Muscle layer of duodenum (tissue), 2 donors: Measurements from ENCODE around the gene AKAP13.
"Not testable (repeated sequence)": the region's sequence is repeated elsewhere in the genome, so short reads cannot be mapped to it uniquely, and the experiment has no call there.

Experiments
- H3K27ac ChIP-seq: one replicate; pipeline ENCODE4 v1.7.0; 2013; ENCODE audit warnings: mild to moderate bottlenecking, low read length
- H3K27me3 ChIP-seq: one replicate; pipeline ENCODE4 v1.7.0; 2013; ENCODE audit warnings: low read depth, mild to moderate bottlenecking, control low read depth, low read length
- H3K36me3 ChIP-seq, 2 donors: one replicate each; pipeline ENCODE4 v1.7.0; 2013; ENCODE audit warnings: low read length in 2 of 2, control low read depth in 1 of 2, mild to moderate bottlenecking in 1 of 2; ENCODE audit not compliant: insufficient read depth in 2 of 2, control insufficient read depth in 1 of 2
- H3K4me1 ChIP-seq, 2 donors: one replicate each; pipeline ENCODE4 v1.7.0; 2013; ENCODE audit warnings: low read length in 2 of 2, mild to moderate bottlenecking in 2 of 2, control low read depth in 1 of 2, moderate library complexity in 1 of 2; ENCODE audit not compliant: insufficient read depth in 2 of 2, control insufficient read depth in 1 of 2
- H3K4me3 ChIP-seq, 2 donors: one replicate each; pipeline ENCODE4 v1.7.0; 2013; ENCODE audit warnings: low read length in 2 of 2, low read depth in 1 of 2, mild to moderate bottlenecking in 1 of 2
- H3K9me3 ChIP-seq, 2 donors: one replicate each; pipeline ENCODE4 v1.7.0; 2013; ENCODE audit warnings: low read length in 2 of 2, control low read depth in 1 of 2, mild to moderate bottlenecking in 1 of 2; ENCODE audit not compliant: control insufficient read depth in 1 of 2
- donor health status: healthy.

The AKAP13 gene

DNA sequence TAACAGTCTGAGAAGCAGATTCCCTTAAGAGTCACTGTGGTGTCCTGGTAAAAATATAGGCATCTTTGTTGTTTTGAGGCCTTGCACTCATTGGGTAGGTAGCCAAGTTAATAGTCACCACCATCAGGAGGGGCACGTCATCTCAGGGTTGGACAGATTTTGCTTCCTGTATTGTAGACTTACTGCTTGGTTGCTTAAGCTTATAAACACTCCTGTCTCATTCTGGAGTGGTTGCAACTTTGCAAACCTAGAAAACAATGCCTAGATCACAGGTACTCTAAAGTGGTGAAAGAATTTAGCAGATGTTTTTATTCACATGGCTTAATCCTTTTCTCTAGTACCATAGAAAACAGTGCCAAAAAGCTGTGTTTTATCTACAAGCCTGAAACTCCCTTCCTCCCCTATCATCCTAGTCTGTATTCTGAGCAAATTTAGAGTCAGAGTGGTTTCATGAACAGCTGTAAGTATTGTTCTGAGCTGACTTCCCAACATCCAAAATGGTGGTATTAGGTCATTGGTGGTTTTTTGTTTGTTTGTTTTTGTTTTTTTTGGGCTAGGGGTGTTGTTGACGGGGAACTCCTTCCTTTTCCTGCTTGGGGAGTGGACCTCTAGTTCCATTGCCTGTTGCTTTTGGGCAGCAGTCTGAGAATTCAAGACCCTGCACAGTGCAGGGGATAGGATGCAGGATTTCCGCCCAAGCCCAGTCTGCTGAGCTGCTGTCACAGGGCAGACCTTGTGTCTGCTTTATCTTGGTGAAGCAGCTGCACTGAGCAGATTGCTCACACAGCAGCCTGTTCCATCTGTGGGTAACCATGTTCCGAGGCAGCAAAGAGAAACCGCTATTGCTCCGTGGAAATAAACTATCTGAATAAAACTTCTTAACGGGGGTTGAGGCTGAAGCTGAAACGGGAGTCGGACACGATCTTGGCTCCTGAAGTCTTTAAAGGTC, 202.0 kb downstream of the AKAP13 start:
- peaks cover 21 to 37% of the 10 kb centered on the region in 2 donors for H3K4me1 ChIP-seq
- no peaks in the 10 kb centered on the region for H3K27me3 ChIP-seq
- H3K4me3 ChIP-seq, result peak overlapping the region; percentile 63 to 83
- peak overlapping the region; percentile 85 for H3K27ac ChIP-seq
- H3K9me3 ChIP-seq, result no peaks in the 10 kb centered on the region
- H3K36me3 ChIP-seq, result peaks cover 0 to 10% of the 10 kb centered on the region in 2 donors

DNA sequence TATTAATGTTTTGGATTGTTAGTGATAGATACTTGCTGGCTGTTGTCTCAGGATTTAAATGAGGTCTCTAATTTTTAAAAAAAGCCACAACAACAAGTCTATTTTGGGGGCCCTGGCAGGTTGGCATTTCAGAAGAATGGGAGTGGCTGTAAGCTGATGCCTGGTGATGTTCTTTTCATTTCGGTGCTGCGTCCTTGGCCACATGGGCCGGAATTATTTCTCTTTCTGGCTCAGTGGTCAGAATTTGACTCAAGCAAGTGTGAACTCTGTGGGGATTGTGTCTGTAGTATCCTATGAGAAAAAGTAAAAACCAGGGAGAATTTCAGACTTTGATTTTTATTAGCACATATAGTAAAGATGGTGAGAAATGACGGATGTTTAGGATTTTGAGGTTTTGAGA, 203.0 kb downstream of the AKAP13 start:
- H3K36me3 ChIP-seq, result peaks cover 3 to 14% of the 10 kb centered on the region in 2 donors

DNA sequence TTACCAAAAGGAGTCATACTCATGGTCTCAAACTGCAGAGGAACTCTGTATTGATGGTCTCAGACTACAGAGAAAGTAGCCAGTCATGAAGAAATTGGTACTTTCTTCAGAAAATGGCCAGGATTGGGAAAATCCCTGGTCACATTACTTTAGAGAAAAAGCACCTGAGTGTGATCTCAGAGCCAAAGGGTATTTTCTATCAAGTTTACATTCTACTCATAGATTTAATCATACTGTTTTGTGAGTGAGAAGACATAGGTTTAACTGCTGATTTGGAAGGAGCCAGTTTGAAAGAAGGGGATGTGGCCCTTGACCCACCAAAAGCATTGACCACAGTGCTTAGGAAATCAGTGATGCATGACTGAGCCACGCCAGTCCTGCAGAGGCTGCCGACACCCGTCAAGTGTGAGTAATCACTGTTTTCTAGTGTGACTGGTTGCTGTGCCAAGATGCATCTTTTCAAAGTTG, 203.6 kb downstream of the AKAP13 start:
- Histone ChIP-seq H3K27me3 (no peaks in the 10 kb centered on the region), H3K4me1 (peaks cover 23 to 32% of the 10 kb centered on the region in 2 donors), H3K4me3 (peak overlapping the region; percentile 63 to 83), H3K9me3 (no peaks in the 10 kb centered on the region), H3K27ac (peak overlapping the region; percentile 85), H3K36me3 (peaks cover 8 to 14% of the 10 kb centered on the region in 2 donors)

More for the DNA sequence above, 203.0 kb downstream of the AKAP13 start:
- Histone ChIP-seq H3K9me3 (no peaks in the 10 kb centered on the region), H3K4me1 (peaks cover 21 to 37% of the 10 kb centered on the region in 2 donors), H3K4me3 (peak overlapping the region; percentile 63 to 83), H3K27me3 (no peaks in the 10 kb centered on the region), H3K27ac (peak overlapping the region; percentile 85)

DNA sequence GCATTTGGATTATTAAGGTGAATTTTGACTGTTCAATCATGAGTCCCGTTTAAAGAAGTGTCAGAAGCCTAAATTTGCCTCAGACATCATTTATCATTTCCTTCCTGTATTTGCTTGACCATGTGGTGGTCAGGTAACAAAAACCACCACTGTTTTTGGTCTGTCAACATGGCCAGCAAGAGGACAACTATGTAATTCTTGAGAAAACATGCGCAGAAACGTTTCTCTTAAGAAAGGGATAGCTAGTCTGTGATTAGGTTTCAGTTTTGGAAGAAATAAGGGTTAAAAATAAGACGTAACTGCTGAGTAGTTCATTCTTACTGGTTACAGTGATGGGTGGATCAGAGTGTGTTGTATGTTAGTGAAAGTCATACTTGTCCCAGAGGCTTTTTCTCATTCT, 204.5 kb downstream of the AKAP13 start:
- Histone ChIP-seq H3K27me3 (no peaks in the 10 kb centered on the region), H3K9me3 (no peaks in the 10 kb centered on the region), H3K27ac (peak overlapping the region; percentile 16), H3K4me1 (peaks cover 15 to 33% of the 10 kb centered on the region in 2 donors), H3K4me3 (no peak overlapping the region), H3K36me3 (peaks cover 9 to 14% of the 10 kb centered on the region in 2 donors)

DNA sequence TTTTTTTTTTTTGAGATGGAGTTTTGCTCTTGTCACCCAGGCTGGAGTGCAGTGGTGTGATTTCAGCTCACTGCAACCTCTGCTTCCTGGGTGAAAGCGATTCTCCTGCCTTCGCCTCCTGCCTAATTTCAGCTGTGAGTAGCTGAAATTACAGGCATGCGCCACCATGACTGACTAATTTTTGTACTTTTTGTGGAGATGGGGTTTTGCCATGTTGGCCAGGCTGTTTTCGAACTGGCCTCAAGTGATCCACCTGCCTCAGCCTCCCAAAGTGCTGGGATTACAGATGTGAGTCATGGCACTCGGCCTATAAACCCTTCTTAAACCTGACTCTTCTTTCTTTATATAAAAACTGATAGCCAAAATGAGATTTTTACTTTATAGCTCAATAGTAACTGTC, 205.8 kb downstream of the AKAP13 start:
- not testable (repeated sequence) for H3K9me3 ChIP-seq, H3K27ac ChIP-seq, H3K4me3 ChIP-seq, H3K27me3 ChIP-seq
- peaks cover 9 to 14% of the 10 kb centered on the region in 2 donors for H3K36me3 ChIP-seq
- H3K4me1 ChIP-seq, result peaks cover 10 to 37% of the 10 kb centered on the region in 2 donors

DNA sequence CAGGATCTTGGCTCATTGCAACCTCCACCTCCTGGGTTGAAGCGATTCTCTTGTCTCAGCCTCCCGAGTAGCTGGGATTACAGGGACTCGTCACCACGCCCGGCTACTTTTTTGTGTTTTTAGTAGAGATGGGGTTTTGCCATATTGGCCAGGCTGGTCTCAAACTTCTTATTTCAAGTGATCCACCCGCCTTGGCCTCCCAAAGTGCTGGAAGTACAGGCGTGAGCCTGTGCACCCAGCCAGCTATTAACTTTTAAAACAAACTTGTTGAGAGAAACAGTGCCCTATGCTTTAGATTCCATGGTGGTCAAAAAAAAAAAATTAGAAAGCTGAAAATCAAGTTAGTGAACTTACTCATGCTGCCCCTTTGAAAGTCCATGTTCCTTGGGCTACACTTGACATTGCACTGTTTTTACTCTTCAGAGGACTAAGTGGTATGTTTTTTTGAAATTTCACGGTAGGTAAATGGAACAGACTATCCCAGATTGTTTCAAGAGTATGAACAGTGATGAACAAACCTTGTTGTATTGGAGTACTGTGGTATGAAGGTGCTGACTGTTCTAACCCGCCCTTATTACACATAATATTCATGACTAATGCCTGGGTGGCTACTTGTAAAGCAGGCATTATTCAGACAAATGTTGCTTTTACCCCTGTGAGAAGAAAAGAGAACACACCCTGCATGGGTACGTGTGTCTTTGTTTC, 207.5 kb downstream of the AKAP13 start:
- H3K27ac ChIP-seq, result peak overlapping the region; percentile 65

DNA sequence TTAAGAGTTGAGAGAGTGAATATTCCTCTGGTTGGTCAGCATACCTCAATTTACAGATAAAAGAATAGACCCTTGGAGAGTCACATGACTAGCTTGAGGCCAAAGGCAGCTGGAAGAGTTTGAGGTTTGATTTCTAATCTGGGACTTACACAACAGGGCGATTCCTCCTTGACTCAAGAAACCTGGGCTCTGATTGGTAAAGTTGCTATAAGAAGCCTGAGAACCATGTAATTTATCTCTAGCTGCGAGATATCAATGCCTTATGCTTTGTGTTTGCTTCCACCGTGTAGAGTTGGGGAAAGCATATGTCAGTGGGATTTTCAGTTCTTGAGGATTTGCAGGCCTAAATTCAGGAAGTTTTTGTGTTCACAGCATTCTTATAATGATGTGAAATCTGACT, 208.3 kb downstream of the AKAP13 start:
- no peak overlapping the region for H3K4me3 ChIP-seq
- H3K27me3 ChIP-seq, result no peaks in the 10 kb centered on the region
- H3K36me3 ChIP-seq, result peaks cover 9 to 14% of the 10 kb centered on the region in 2 donors
- H3K27ac ChIP-seq, result peak overlapping the region; percentile 65
- no peaks in the 10 kb centered on the region for H3K9me3 ChIP-seq
- peaks cover 6 to 24% of the 10 kb centered on the region in 2 donors for H3K4me1 ChIP-seq

More for the DNA sequence above, 207.5 kb downstream of the AKAP13 start:
- no peaks in the 10 kb centered on the region for H3K9me3 ChIP-seq
- H3K4me3 ChIP-seq, result no peak overlapping the region
- H3K27me3 ChIP-seq, result no peaks in the 10 kb centered on the region
- H3K4me1 ChIP-seq, result peaks cover 6 to 23% of the 10 kb centered on the region in 2 donors
- peaks cover 9 to 14% of the 10 kb centered on the region in 2 donors for H3K36me3 ChIP-seq

DNA sequence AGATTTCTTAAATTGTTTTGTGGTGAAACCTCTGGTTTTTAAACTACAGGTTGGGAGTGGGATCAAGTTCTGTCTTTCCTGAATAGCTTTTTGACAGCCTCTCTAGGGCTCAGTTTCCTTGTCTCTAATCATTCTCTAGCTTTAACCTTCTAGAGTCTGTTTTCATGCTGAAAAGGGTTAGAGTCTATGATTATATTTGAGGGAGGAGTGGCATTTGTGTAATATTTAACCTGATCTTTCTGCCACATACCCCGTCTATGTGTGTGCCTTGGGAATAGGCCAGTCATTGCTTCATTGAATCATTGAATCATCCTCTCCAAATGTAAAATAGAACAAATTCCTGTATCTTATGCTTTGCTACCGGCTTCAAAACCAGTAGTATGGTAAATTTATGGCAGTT, 209.4 kb downstream of the AKAP13 start:
- Histone ChIP-seq H3K27me3 (no peaks in the 10 kb centered on the region), H3K36me3 (peaks cover 9 to 14% of the 10 kb centered on the region in 2 donors), H3K27ac (peak overlapping the region; percentile 65), H3K4me1 (peaks cover 6 to 24% of the 10 kb centered on the region in 2 donors), H3K4me3 (peak overlapping the region in 1 of 2 donors; percentile 23), H3K9me3 (no peaks in the 10 kb centered on the region)

DNA sequence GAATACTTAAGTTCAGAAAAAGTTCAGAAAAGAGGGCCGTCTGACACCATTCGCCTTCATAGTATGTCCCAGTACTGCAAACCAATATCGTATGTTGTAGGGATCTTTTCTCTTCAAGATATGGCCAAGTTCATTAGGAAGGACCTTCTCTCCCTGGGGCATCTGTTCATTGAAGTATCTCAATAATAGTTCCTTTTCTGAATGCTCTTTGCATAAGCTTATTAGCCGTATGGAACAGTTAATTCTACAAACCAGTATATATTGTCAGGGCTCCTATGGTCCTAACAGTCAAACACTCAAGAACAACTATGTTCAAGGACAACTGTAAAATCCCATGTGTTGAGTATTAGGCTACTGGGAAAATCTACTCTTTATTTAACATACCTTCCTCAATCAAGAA, 211.2 kb downstream of the AKAP13 start:
- Histone ChIP-seq H3K4me3 (no peak overlapping the region), H3K9me3 (no peaks in the 10 kb centered on the region), H3K4me1 (peaks cover 6 to 24% of the 10 kb centered on the region in 2 donors), H3K27ac (no peak overlapping the region), H3K36me3 (peaks cover 9 to 11% of the 10 kb centered on the region in 2 donors), H3K27me3 (no peaks in the 10 kb centered on the region)

DNA sequence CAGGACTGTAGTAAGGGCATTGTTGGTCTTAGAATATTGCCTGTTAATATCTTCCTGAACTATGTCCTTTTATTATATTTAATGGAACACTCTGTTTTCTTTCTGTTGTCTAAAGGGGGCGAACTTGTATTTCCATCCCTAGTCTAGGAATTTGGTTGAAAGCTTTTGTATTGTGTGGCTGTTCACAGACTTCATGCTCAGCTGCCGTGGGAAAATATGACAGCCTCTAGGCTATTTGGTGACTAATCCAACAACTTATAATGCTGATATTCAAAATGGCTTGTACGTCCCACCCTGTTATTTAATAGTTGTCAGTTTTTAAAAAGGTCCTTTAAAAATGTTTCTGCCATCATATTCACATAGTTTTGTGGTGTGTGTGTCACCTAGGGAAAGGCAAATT, 211.7 kb downstream of the AKAP13 start:
- Histone ChIP-seq H3K4me1 (peaks cover 6 to 24% of the 10 kb centered on the region in 2 donors), H3K36me3 (peaks cover 7 to 9% of the 10 kb centered on the region in 2 donors), H3K9me3 (no peaks in the 10 kb centered on the region), H3K27me3 (no peaks in the 10 kb centered on the region), H3K27ac (peak overlapping the region; percentile 41), H3K4me3 (no peak overlapping the region)

DNA sequence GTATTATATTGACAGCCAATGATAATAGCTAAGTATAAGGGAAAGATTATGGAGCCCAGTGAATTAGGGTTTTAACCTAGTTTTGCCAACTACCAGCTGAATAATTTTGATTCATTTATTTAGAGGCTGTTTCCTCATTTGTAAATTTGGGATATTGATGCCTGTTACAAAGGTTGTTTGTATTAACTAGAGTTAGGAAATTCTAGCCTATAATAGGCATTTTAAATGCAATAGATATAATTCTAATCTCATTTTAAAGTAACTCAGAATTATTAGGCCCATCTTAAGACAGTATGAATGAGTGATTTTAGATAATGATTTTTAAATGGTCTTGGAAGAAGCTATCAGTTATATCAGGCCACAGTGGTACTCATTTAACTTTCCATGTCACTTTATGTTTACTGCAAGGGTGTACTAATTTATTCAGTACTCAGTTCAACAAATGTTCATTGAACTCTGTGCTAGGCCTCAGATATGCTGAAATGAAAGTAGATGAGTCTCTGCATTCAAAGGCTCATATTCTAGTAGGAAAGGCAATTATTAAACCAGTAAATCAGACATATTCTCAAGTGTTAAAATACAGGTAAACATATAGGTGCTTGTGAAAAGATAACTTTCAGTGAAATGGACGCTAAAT, 213.5 kb downstream of the AKAP13 start:
- Histone ChIP-seq H3K36me3 (peaks cover under 1 to 10% of the 10 kb centered on the region in 2 donors), H3K27me3 (no peaks in the 10 kb centered on the region), H3K4me3 (no peak overlapping the region), H3K4me1 (peaks cover 1 to 35% of the 10 kb centered on the region in 2 donors), H3K27ac (no peak overlapping the region), H3K9me3 (no peaks in the 10 kb centered on the region)
